ENCODE data around the gene MADCAM1.

- TF ChIP-seq CTCF (IDR thresholded peaks at IDR 0.05 in 8 of 11, conservative IDR thresholded peaks at IDR 0.05 in 3 of 11) (no peak), POLR2AphosphoS5 (IDR thresholded peaks at IDR 0.05) (peak in 2 of 3 donors; percentile 27 to 44)
These were observed 46.0 kb downstream of the MADCAM1 start for GRCh38 chr19:542173-542866.

Data from spleen (tissue), 7 donors.